A673 (cell line): ENCODE measurements around the gene SARS2. TPM values are rescaled to one million over a fixed set of nuclear protein-coding genes. Genes with fewer than 3 reads are reported as not detected.

Experiments
- BruUV-seq: library from RNA; stranded (reverse); fragments of 400-500 nt; replicated peaks from 2 replicates; lab custom pipeline; 2021; lab: Mats Ljungman, UMichigan
- CTCF ChIA-PET: fragments of 300-600 bp; sonication (Branson Sonifier 250); formaldehyde crosslinking; loops from one replicate; lab custom pipeline; 2022; ENCODE audit warnings: antibody characterized with exemption; lab: Charles Lee
- POLR2A ChIA-PET: fragments of 300-600 bp; sonication (Branson Sonifier 250); formaldehyde crosslinking; loops from one replicate; lab custom pipeline; 2022; ENCODE audit warnings: antibody characterized with exemption; ENCODE audit not compliant: low non-redundant PET; lab: Charles Lee
- DNase-seq: peaks from one replicate; pipeline ENCODE4 v3.0.0-alpha.2; 2015; ENCODE audit warnings: low spot score
- H3K27ac ChIP-seq: fragments of 200-600 bp; sonication (generic); 2 replicates; pipeline ENCODE4 v1.5.1; 2016; ENCODE audit warnings: mixed run types, low read depth, mild to moderate bottlenecking, mixed read lengths, antibody characterized with exemption, low read length; ENCODE audit not compliant: poor library complexity, severe bottlenecking
- H3K27me3 ChIP-seq: fragments of 200-600 bp; sonication (generic); replicated peaks from 2 replicates; pipeline ENCODE4 v1.6.1; 2017; ENCODE audit warnings: mixed run types, low read depth, mild to moderate bottlenecking, mixed read lengths, antibody characterized with exemption, low read length; ENCODE audit not compliant: insufficient read depth, poor library complexity
- H3K36me3 ChIP-seq: fragments of 200-600 bp; sonication (generic); 2 replicates; pipeline ENCODE4 v1.6.1; 2016; ENCODE audit warnings: mixed run types, mild to moderate bottlenecking, mixed read lengths, antibody characterized with exemption, low read length; ENCODE audit not compliant: insufficient read depth, poor library complexity, severe bottlenecking
- H3K4me1 ChIP-seq: fragments of 200-600 bp; sonication (generic); 2 replicates; pipeline ENCODE4 v1.6.1; 2017; ENCODE audit warnings: mixed run types, mild to moderate bottlenecking, mixed read lengths, antibody characterized with exemption, low read length; ENCODE audit not compliant: insufficient read depth, poor library complexity, severe bottlenecking
- H3K4me3 ChIP-seq: fragments of 200-600 bp; sonication (generic); 2 replicates; pipeline ENCODE4 v1.5.1; 2016; ENCODE audit warnings: low read depth, mixed run types, mild to moderate bottlenecking, mixed read lengths, low read length; ENCODE audit not compliant: poor library complexity, severe bottlenecking
- H3K9me3 ChIP-seq: fragments of 200-600 bp; sonication (generic); 2 replicates; pipeline ENCODE4 v1.6.1; 2016; ENCODE audit warnings: mixed run types, low read depth, mild to moderate bottlenecking, mixed read lengths, antibody characterized with exemption, low read length; ENCODE audit not compliant: poor library complexity, severe bottlenecking
- EZH2 ChIP-seq: fragments of 200-600 bp; sonication (generic); IDR thresholded peaks from 2 replicates; pipeline ENCODE4 v1.6.1; 2017; ENCODE audit warnings: borderline replicate concordance, low read depth, mild to moderate bottlenecking, mixed read lengths, antibody characterized with exemption, low read length; ENCODE audit not compliant: poor library complexity, severe bottlenecking
- intact Hi-C: fragments of 100-400 bp; cut with micrococcal nuclease; formaldehyde crosslinking; loops from one replicate; pipeline ENCODE4 v1.10.0; 2022; ENCODE audit not compliant: unreplicated experiment
- total RNA-seq: library from RNA; stranded (reverse); gene quantifications from 2 replicates; pipeline ENCODE4 v1.2.3, GENCODE V29; 2021
- TF ChIP-seq, protein P1 (sequence below): fragments of 300-800, 200-600 bp; sonication (generic); conservative IDR thresholded peaks from 2 replicates; pipeline ENCODE4 v1.5.1; 2017; ENCODE audit warnings: low read depth, mild to moderate bottlenecking, antibody characterized with exemption, low read length, moderate library complexity, mixed read lengths

The SARS2 gene
- total RNA-seq, 1 experiment from 2014 or later, result 58.6 TPM

GRCh38 chr19:38951187-38951586, 20.6 kb upstream of the SARS2 start:
- Histone ChIP-seq H3K4me3 (no peak overlapping the region), H3K4me1 (peaks cover 6% of the 10 kb centered on the region), H3K36me3 (peaks cover 4% of the 10 kb centered on the region), H3K27me3 (no peaks in the 10 kb centered on the region), H3K27ac (no peak overlapping the region), H3K9me3 (no peaks in the 10 kb centered on the region)
- intact Hi-C loops, result no loop called here
- no peak for DNase-seq
- CTCF ChIA-PET, result interaction anchor here (0.6 kb wide), 1 partner anchor 157 kb away, joined by 9 read pairs; no protein-coding TSS in a partner anchor
- BruUV-seq, result no TSS peak
- TF ChIP-seq, protein P1, sequence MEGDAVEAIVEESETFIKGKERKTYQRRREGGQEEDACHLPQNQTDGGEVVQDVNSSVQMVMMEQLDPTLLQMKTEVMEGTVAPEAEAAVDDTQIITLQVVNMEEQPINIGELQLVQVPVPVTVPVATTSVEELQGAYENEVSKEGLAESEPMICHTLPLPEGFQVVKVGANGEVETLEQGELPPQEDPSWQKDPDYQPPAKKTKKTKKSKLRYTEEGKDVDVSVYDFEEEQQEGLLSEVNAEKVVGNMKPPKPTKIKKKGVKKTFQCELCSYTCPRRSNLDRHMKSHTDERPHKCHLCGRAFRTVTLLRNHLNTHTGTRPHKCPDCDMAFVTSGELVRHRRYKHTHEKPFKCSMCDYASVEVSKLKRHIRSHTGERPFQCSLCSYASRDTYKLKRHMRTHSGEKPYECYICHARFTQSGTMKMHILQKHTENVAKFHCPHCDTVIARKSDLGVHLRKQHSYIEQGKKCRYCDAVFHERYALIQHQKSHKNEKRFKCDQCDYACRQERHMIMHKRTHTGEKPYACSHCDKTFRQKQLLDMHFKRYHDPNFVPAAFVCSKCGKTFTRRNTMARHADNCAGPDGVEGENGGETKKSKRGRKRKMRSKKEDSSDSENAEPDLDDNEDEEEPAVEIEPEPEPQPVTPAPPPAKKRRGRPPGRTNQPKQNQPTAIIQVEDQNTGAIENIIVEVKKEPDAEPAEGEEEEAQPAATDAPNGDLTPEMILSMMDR, result no peak
- TF ChIP-seq EZH2, result no peak
- POLR2A ChIA-PET, result no interaction called here

DNA sequence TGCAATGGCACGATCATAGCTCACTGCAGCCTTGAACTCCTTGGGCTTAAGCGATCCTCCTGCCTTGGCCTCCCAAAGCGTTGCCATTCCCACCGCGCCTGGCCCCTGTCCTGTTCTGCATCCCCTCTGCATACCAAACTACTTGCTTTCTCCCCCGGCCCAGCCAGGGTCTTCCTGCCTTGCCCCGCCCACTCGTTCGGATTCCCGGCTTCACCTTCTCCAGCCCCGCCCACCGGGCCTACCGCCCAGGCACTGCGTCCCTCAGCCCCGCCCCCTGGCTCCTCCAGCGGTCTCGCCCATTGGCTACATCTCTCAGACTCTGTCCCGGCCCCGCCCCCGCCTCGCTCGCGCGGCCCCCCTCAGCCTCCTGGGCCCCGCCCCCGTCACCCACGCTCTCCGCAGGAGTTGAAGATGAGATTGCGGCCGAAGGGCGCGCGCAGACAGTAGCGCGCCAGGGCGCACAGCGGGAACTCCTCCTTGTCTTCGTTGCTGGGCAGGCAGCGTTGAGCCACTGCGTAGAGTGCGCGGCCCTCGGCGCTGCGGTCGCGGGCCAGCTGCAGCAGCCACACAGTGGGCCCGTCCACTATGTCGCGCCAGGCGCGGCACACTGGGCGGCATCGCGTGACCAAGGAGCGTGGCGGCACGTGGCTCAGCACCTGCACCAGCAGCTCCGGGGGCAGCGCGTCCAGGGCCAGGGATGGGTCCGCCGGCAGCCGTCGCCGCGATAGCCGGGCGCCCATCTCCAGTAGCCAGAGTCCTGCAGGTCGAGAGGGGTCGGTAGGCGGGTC, 19.2 kb upstream of the SARS2 start:
- ChIA-PET CTCF (no interaction called here), POLR2A (interaction anchor here (0.6 kb wide), 1 partner anchor 20 kb away, joined by 6 read pairs; no protein-coding TSS in a partner anchor)
- peak overlapping the region; percentile 60 for H3K27ac ChIP-seq
- no peaks in the 10 kb centered on the region for H3K9me3 ChIP-seq
- no peaks in the 10 kb centered on the region for H3K27me3 ChIP-seq
- peaks cover 5% of the 10 kb centered on the region for H3K36me3 ChIP-seq
- intact Hi-C loops, result no loop called here
- H3K4me1 ChIP-seq, result peaks cover 6% of the 10 kb centered on the region
- DNase-seq, result peak; percentile 98
- TF ChIP-seq, protein P1, result no peak
- no peak for TF ChIP-seq EZH2
- H3K4me3 ChIP-seq, result peak overlapping the region; percentile 30
- BruUV-seq, result no TSS peak

DNA sequence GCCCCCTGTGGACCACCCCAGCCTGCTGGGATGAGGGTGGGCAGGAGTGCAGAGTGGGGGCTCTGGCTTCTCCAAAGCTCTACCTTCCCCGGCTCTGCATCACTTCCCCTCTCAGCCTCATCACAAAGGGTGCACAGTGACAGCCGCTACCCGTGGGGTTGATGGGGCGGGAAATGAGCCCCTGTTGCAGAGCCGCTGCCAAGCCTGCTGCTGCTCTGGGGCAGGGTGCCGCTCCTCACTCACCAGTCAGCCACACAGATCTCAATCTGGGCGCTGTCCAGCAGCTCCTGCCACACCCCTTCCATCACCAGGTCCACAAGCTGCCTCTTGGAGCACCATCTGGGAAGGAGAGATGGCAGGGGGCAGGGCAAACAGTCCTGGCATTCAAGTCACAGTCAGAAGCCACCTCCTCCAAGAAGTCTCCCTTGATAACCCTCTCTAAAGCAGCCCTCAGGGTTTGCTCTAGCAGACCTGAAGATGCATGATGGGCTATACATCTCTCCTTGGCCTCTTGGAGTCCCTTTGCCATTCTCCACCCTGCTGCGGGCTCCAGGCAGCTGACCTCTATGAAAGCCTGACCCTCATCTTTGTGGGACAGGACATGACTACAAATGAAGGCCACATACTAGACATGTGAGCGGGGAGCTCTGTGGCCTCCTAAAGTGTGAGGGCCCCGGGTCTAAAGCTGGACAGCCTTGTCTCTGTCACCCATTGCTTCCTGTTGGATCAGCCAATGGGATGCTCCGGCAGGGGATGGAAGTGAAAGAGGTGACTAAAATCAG, 15.9 kb upstream of the SARS2 start:
- ChIA-PET POLR2A (no interaction called here), CTCF (no interaction called here)
- no peak for TF ChIP-seq EZH2
- TF ChIP-seq, protein P1, result no peak
- H3K4me1 ChIP-seq, result peaks cover 6% of the 10 kb centered on the region
- no peak for DNase-seq
- no TSS peak for BruUV-seq
- no peaks in the 10 kb centered on the region for H3K9me3 ChIP-seq
- H3K4me3 ChIP-seq, result no peak overlapping the region
- peaks cover 9% of the 10 kb centered on the region for H3K36me3 ChIP-seq
- H3K27me3 ChIP-seq, result no peaks in the 10 kb centered on the region
- intact Hi-C loops, result no loop called here
- H3K27ac ChIP-seq, result no peak overlapping the region
